GM18858 (cell line): ENCODE measurements around the gene EPB41L4A.
A peak's percentile ranks its signal among the peaks of the same experiment; 100 is the strongest.

Experiments used
- ATAC-seq: cut with Tn5 transposase; IDR thresholded peaks from one replicate; pipeline ENCODE4 v1.9.1; 2021; ENCODE audit not compliant: unreplicated experiment

The EPB41L4A gene

DNA sequence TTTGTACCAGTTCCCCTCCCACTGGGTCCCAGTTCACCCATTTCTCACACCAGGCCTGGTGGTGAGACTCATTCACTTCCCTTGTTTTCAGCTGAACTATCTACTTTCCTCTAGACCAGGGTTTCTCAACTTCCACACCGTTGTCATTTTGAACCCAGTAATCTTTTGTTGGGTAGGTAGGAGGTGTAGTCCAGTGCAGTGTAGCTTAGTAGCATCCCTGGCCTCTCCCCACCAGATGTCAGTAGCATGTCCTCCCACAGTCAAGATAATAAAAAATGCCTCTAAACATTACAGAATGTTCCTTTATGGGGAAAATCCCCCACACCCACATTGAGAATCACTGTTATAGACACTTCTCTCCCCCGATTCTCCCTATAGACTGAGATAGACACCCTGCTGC lies 299.1 kb downstream of the EPB41L4A start:
- no peak for ATAC-seq

- ATAC-seq = no peak
Observed at GRCh38 chr5:112119508-112119907, 299.6 kb downstream of the EPB41L4A start.

DNA sequence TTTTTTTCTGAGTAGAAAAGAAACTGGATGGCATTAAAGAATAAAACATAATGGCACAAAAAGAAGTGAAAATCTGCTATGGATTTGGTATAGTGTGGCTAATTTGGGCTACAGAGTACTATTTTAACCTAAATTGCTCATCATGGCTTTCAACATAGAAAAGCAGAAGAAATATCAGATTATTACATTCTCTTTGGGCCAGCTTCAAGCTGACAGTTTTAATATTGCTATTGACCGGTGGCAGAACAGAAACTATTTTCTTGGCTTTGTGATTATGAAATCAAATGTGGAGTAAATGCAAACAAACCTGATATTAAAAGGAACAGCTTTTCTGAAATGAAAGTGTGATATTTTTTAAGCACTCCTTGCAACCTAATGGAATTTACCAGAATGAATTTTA lies 301.5 kb downstream of the EPB41L4A start:
- ATAC-seq = no peak

DNA sequence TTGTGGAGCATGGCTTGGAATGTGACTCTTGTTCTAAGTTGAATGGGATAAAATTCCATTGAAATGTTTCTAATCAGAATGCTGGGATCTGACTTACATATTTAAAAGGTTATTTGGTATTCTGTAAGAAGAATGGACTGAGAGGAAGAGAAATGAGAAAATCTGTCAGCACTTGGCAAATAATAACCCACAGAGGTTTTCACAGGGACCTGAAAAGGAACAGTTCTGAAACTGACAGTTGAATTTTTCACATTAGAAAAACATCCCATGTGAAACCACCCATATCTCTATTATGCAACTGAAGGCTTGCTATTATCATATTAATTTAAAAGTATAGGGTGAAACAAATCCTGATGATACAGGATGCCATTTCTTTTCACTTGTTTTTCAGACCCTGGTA lies 302.7 kb downstream of the EPB41L4A start:
- peak; percentile 73 for ATAC-seq

GRCh38 chr5:112113565-112113964 lies 305.5 kb downstream of the EPB41L4A start:
- ATAC-seq = no peak
